COLO829 (cell line): ENCODE results near the gene SBNO2.
A peak's percentile ranks its signal among the peaks of the same experiment; 100 is the strongest.
"Not testable (repeated sequence)": the region's sequence is repeated elsewhere in the genome, so short reads cannot be mapped to it uniquely, and the experiment has no call there.

ENCODE experiments used
- DNase-seq: peaks from one replicate; pipeline ENCODE4 v3.0.0; 2012; ENCODE audit warnings: low spot score

The SBNO2 gene

GRCh38 chr19:1136201-1136600 lies 37.9 kb downstream of the SBNO2 start:
- no peak for DNase-seq

GRCh38 chr19:1135454-1135853 lies 38.6 kb downstream of the SBNO2 start:
- no peak for DNase-seq

GRCh38 chr19:1134431-1134830 lies 39.6 kb downstream of the SBNO2 start:
- no peak for DNase-seq

- peak; percentile 17 for DNase-seq
Measured at GRCh38 chr19:1133471-1133929, 40.6 kb downstream of the SBNO2 start.

- DNase-seq = no peak
Measured at GRCh38 chr19:1132552-1133383, 41.3 kb downstream of the SBNO2 start.

GRCh38 chr19:1131718-1132551 lies 42.1 kb downstream of the SBNO2 start:
- peak; percentile 40 for DNase-seq

GRCh38 chr19:1130771-1131717 lies 43.0 kb downstream of the SBNO2 start:
- no peak for DNase-seq

GRCh38 chr19:1129535-1129934 lies 44.5 kb downstream of the SBNO2 start:
- no peak for DNase-seq

GRCh38 chr19:1129084-1129483 lies 45.0 kb downstream of the SBNO2 start:
- DNase-seq = not testable (repeated sequence)

GRCh38 chr19:1128106-1128505 lies 46.0 kb downstream of the SBNO2 start:
- no peak for DNase-seq

GRCh38 chr19:1126984-1127760 lies 46.9 kb downstream of the SBNO2 start:
- no peak for DNase-seq

GRCh38 chr19:1125601-1126467 lies 48.2 kb downstream of the SBNO2 start:
- no peak for DNase-seq

- DNase-seq = no peak
Measured at GRCh38 chr19:1123885-1124677, 50.0 kb downstream of the SBNO2 start.

GRCh38 chr19:1123381-1123780 lies 50.7 kb downstream of the SBNO2 start:
- DNase-seq = no peak

- DNase-seq = peak; percentile 94
Measured at GRCh38 chr19:1122972-1123363, 51.1 kb downstream of the SBNO2 start.

GRCh38 chr19:1122021-1122971 lies 51.8 kb downstream of the SBNO2 start:
- DNase-seq = no peak

GRCh38 chr19:1121395-1121794 lies 52.7 kb downstream of the SBNO2 start:
- no peak for DNase-seq
